ENCODE data around the gene CBX4. TPM values are rescaled to one million over a fixed set of nuclear protein-coding genes. Genes with fewer than 3 reads are reported as not detected.
A peak's percentile ranks its signal among the peaks of the same experiment; 100 is the strongest.

CBX4 gene
- total and polyA plus RNA-seq, 2 of the 4 experiments (the other 2 are of a cell fraction), result 3.2 to 9.4 TPM

DNA sequence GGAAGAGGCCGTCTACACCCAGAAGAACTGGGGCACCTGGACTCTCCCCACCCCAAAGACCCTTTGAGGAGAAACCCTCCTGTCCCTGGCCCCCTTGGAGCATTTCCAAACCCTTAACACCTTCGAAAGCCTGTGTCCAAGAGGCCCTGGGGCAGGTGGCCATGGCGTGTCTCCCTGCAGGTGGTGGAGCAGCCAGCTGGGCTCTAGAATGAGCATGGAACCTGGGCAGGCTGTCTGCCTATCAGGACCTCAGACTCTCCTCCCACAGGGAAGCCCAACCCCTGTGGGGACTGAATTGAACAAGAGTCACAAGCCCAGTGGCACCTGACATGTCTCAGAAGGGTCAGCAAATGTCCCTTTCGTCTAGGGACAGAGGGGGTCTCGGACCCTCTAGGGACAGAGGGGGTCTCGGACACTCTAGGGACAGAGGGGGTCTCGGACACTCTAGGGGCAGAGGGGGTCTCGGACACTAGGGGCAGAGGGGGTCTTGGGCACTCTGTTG is 8.4 kb downstream of the CBX4 start:
- H3K4ac ChIP-seq (ENCODE audit: low read depth, low read length), result no peak overlapping the region
- no peak overlapping the region for H3K4me3 ChIP-seq (ENCODE audit: insufficient read depth, low read depth, low read length)
- TF ChIP-seq RCOR1 (IDR thresholded peaks at IDR 0.05; ENCODE audit: insufficient replicate concordance, low read length) (no peak), MXI1 (IDR thresholded peaks at IDR 0.05; ENCODE audit: borderline replicate concordance, low read depth, low read length) (no peak), SMC3 (IDR thresholded peaks at IDR 0.05; ENCODE audit: low read depth, low read length) (no peak), BHLHE40 (IDR thresholded peaks at IDR 0.05; ENCODE audit: low read depth, low read length) (no peak), CEBPB (IDR thresholded peaks at IDR 0.05; ENCODE audit: low read depth, low read length) (no peak), MAZ (IDR thresholded peaks at IDR 0.05; ENCODE audit: borderline replicate concordance, low read depth, low read length) (no peak), CTCF (conservative IDR thresholded peaks at IDR 0.05; ENCODE audit: low read depth, low read length) (no peak), FOS (IDR thresholded peaks at IDR 0.05; ENCODE audit: low read depth, low read length) (no peak)
- no peak overlapping the region for H3K23ac ChIP-seq (ENCODE audit: low read depth, low read length)
- ChIA-PET POLR2A (ENCODE audit: unreplicated experiment) (interaction anchor here (0.6 kb wide), 1 partner anchor 8 kb away, joined by 6 read pairs; the partner anchor contains the start of gene CBX4), CTCF (no interaction called here)
- no TSS peak for BruUV-seq (replicated peaks)
- no peak for DNase-seq
- peaks cover 32% of the 10 kb centered on the region for H4K20me1 ChIP-seq (ENCODE audit: insufficient read depth, low read length)
- H3K14ac ChIP-seq (replicated peaks; ENCODE audit: low read depth, low read length), result no peak overlapping the region
- no peak overlapping the region for H4K5ac ChIP-seq (ENCODE audit: low read depth, low read length)
- H4K91ac ChIP-seq (ENCODE audit: insufficient read depth, low read depth, low read length), result no peak overlapping the region
- H2AK9ac ChIP-seq (replicated peaks; ENCODE audit: low read depth, low read length, poor library complexity), result peak overlapping the region; percentile 48
- in situ Hi-C loops (cut with MboI; ENCODE audit: low sequenced_read_pairs) (no loop called here), intact Hi-C loops (cut with micrococcal nuclease) (no loop called here), dilution Hi-C loops (cut with HindIII; ENCODE audit: low sequenced_read_pairs, unreplicated experiment) (no loop called here)
- no peak overlapping the region for H2BK5ac ChIP-seq (ENCODE audit: low read depth, low read length, poor library complexity, severe bottlenecking)
- H2BK15ac ChIP-seq (ENCODE audit: low read depth, low read length), result no peak overlapping the region
- ATAC-seq (ENCODE audit: low read depth), result no peak
- H3K18ac ChIP-seq (ENCODE audit: low read depth, low read length), result no peak overlapping the region
- H3K9ac ChIP-seq (ENCODE audit: low read depth, low read length), result no peak overlapping the region
- peaks cover 14% of the 10 kb centered on the region for H3K4me1 ChIP-seq (ENCODE audit: control insufficient read depth, insufficient read depth, low read length)
- peaks cover 0 to 27% of the 10 kb centered on the region in 2 experiments for H3K79me1 ChIP-seq (ENCODE audit: low read depth in 1 of 2, low read length in 2 of 2)
- H2AFZ ChIP-seq (replicated peaks; ENCODE audit: low read length, poor library complexity), result no peak overlapping the region
- H3K9me1 ChIP-seq (ENCODE audit: insufficient read depth, low read length), result peaks cover 18% of the 10 kb centered on the region
- peak overlapping the region; percentile 48; the same call in 1 of the 2 replicates for H2AK5ac ChIP-seq (ENCODE audit: low read depth, low read length)
- H3K36me3 ChIP-seq (ENCODE audit: control insufficient read depth, insufficient read depth, low read length), result peaks cover 21% of the 10 kb centered on the region; the same call in 1 of the 2 replicates
- no peaks in the 10 kb centered on the region for H3K27me3 ChIP-seq (ENCODE audit: control insufficient read depth, insufficient read depth, low read length)
- no peak overlapping the region for H2BK120ac ChIP-seq (ENCODE audit: low read depth, low read length)
- H2BK20ac ChIP-seq (ENCODE audit: low read depth, low read length), result no peak overlapping the region
- no peak overlapping the region for H4K8ac ChIP-seq (ENCODE audit: low read depth in 2 of 2, low read length in 2 of 2)
- 93% methylated on average over 3 of the region's 8 CpGs; no CpG with 5 or more reads in 1 of the 2 experiments for WGBS, 2 experiments (ENCODE audit: extremely low coverage in 2 of 2, insufficient read length in 1 of 2)
- H3K56ac ChIP-seq (ENCODE audit: extremely low read depth, insufficient read depth, low read length), result no peak overlapping the region
- H3K9me3 ChIP-seq (ENCODE audit: control insufficient read depth, insufficient read depth, low read length), result no peaks in the 10 kb centered on the region
- H3K27ac ChIP-seq (ENCODE audit: insufficient read depth, low read length), result no peak overlapping the region
- no peak overlapping the region for H3K4me2 ChIP-seq (ENCODE audit: low read depth, low read length)

Data from IMR-90 (cell line).